Sigmoid colon (tissue), 7 donors: Measurements from ENCODE around the gene OR52E1. TPM values are rescaled to one million over a fixed set of nuclear protein-coding genes. Genes with fewer than 3 reads are reported as not detected.

ENCODE experiments used
- DNase-seq: peaks from one replicate; pipeline ENCODE4 v3.0.0-alpha.2; 2019
- H3K27ac ChIP-seq, 4 donors: fragments of 200-600 bp; sonication (generic); one replicate each; pipeline ENCODE4 v1.5.1; 2016 to 2019; ENCODE audit warnings: mild to moderate bottlenecking in 1 of 4
- H3K27me3 ChIP-seq, 3 donors: fragments of 200-600 bp; sonication (generic); one replicate each; pipeline ENCODE4 v1.5.1; 2019; ENCODE audit warnings: mild to moderate bottlenecking in 1 of 3
- H3K36me3 ChIP-seq, 4 donors: fragments of 200-600 bp; sonication (generic); one replicate each; pipeline ENCODE4 v1.5.1; 2016 to 2019
- H3K4me1 ChIP-seq, 4 donors: fragments of 200-600 bp; sonication (generic); one replicate each; pipeline ENCODE4 v1.5.1; 2017 to 2019
- H3K4me3 ChIP-seq, 4 donors: fragments of 200-600 bp; sonication (generic); one replicate each; pipeline ENCODE4 v1.5.1; 2017 to 2019; ENCODE audit warnings: mild to moderate bottlenecking in 2 of 4, moderate library complexity in 1 of 4
- H3K9me3 ChIP-seq, 4 donors: fragments of 200-600 bp in 3 of 4; sonication (generic) in 3 of 4; one replicate each; pipeline versions ENCODE4 v1.5.1 to v1.6.1; 2013 to 2019
- CTCF ChIP-seq, 4 experiments: fragments of 450-650 bp in 3 of 4; fragments of 200-600 bp in 1 of 4; IDR thresholded peaks; one replicate each; pipeline ENCODE4 v1.5.1; 2016 to 2019; ENCODE audit warnings: antibody characterized with exemption in 4 of 4, mild to moderate bottlenecking in 3 of 4, moderate library complexity in 2 of 4
- EP300 ChIP-seq, 4 donors: sonication (generic); formaldehyde crosslinking; IDR thresholded peaks; one replicate each; pipeline ENCODE4 v1.6.1; 2017; ENCODE audit warnings: antibody characterized with exemption in 4 of 4
- POLR2A ChIP-seq, 2 donors: fragments of 450-650 bp; IDR thresholded peaks; one replicate each; pipeline ENCODE4 v1.6.1; 2016; ENCODE audit warnings: antibody characterized with exemption in 2 of 2, mild to moderate bottlenecking in 2 of 2, moderate library complexity in 2 of 2
- POLR2AphosphoS5 ChIP-seq, 4 donors: sonication (generic); formaldehyde crosslinking; IDR thresholded peaks; one replicate each; pipeline ENCODE4 v1.6.1; 2017; ENCODE audit warnings: antibody characterized with exemption in 4 of 4
- WGBS, 2 donors: extraction: QIAGEN DNeasy Blood & Tissue Kit; methylation state at CpG; one replicate each; pipeline ENCODE4 v1.1.7; 2013; 5-methylcytosine and 5-hydroxymethylcytosine counted together
- intact Hi-C: fragments of 100-400 bp; cut with DNase I; formaldehyde crosslinking; loops from one replicate; pipeline ENCODE4 v1.15.1; 2023
- polyA plus RNA-seq, 3 donors: library from polyadenylated mRNA; stranded (reverse); fragments of 200-250 nt; gene quantifications; one replicate each; pipeline ENCODE4 v1.2.3, GENCODE V29; 2013
- total RNA-seq, 4 donors: library from RNA; depleted of rRNA; stranded (reverse); fragments of >200 nt; gene quantifications; one replicate each; pipeline ENCODE4 v1.1.0, GENCODE V29; 2016
- donor health status: healthy with polysubstance abuse.
- donor health status: Bipolar disorder and iron deficiency.
- donor health status: healthy.

Gene OR52E1
- total and polyA plus RNA-seq, 7 donors, result not detected

DNA sequence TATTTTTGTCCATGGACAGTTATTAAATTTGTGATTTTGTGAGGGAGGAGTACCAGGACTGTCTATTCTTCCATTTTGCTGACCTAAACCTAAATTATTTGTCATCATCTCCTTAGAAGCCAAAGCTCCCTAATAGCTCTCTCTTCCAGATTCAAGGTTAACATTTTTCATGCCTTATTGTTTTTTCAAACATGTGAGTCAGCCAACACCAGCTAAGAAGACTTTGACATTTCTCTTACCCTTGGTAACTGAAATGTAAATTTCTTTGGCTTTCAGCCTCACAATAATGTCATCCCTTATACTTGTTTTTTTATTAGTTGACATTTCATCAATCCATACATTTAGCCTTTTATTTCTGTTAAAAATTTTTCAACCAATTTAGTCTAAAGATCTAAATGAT, 19.2 kb downstream of the OR52E1 start:
- no peaks in the 10 kb centered on the region for H3K27me3 ChIP-seq
- intact Hi-C loops, result no loop called here
- H3K9me3 ChIP-seq, result no peaks in the 10 kb centered on the region
- H3K36me3 ChIP-seq, result no peaks in the 10 kb centered on the region
- H3K4me3 ChIP-seq, result no peak overlapping the region
- DNase-seq, result no peak
- H3K27ac ChIP-seq, result no peak overlapping the region
- no peaks in the 10 kb centered on the region for H3K4me1 ChIP-seq
- TF ChIP-seq EP300 (IDR thresholded peaks at IDR 0.05) (no peak), POLR2A (IDR thresholded peaks at IDR 0.05) (no peak), POLR2AphosphoS5 (IDR thresholded peaks at IDR 0.05) (no peak), CTCF (IDR thresholded peaks at IDR 0.05) (no peak)

- TF ChIP-seq POLR2A (IDR thresholded peaks at IDR 0.05) (no peak), CTCF (IDR thresholded peaks at IDR 0.05) (no peak), POLR2AphosphoS5 (IDR thresholded peaks at IDR 0.05) (no peak), EP300 (IDR thresholded peaks at IDR 0.05) (no peak)
- no peaks in the 10 kb centered on the region for H3K27me3 ChIP-seq
- H3K9me3 ChIP-seq, result no peaks in the 10 kb centered on the region
- DNase-seq, result no peak
- no peak overlapping the region for H3K4me3 ChIP-seq
- WGBS, 2 donors, result 27 to 72% methylated on average over 1 of the region's 1 CpG
- H3K36me3 ChIP-seq, result no peaks in the 10 kb centered on the region
- no peak overlapping the region for H3K27ac ChIP-seq
- intact Hi-C loops, result no loop called here
- no peaks in the 10 kb centered on the region for H3K4me1 ChIP-seq
Observed at GRCh38 chr11:5090668-5091067, 21.3 kb downstream of the OR52E1 start.

- no peak overlapping the region for H3K27ac ChIP-seq
- no peak for DNase-seq
Observed at GRCh38 chr11:5092821-5093585, 23.6 kb downstream of the OR52E1 start.

GRCh38 chr11:5096011-5096410, 26.6 kb downstream of the OR52E1 start:
- no peak for TF ChIP-seq EP300 (IDR thresholded peaks at IDR 0.05)
- TF ChIP-seq POLR2AphosphoS5 (IDR thresholded peaks at IDR 0.05), result no peak
- no peak for TF ChIP-seq CTCF (IDR thresholded peaks at IDR 0.05)
- no peak for TF ChIP-seq POLR2A (IDR thresholded peaks at IDR 0.05)
- no peaks in the 10 kb centered on the region for H3K4me1 ChIP-seq
- no peak for DNase-seq
- H3K9me3 ChIP-seq, result no peaks in the 10 kb centered on the region
- H3K27me3 ChIP-seq, result no peaks in the 10 kb centered on the region
- H3K4me3 ChIP-seq, result no peak overlapping the region
- WGBS, 2 donors, result 82 to 85% methylated on average over 2 of the region's 2 CpGs
- intact Hi-C loops, result no loop called here
- H3K36me3 ChIP-seq, result no peaks in the 10 kb centered on the region
- no peak overlapping the region for H3K27ac ChIP-seq

More at GRCh38 chr11:5092821-5093585, 23.6 kb downstream of the OR52E1 start:
- Histone ChIP-seq H3K27me3 (no peaks in the 10 kb centered on the region), H3K4me3 (no peak overlapping the region), H3K36me3 (no peaks in the 10 kb centered on the region), H3K9me3 (no peaks in the 10 kb centered on the region), H3K4me1 (no peaks in the 10 kb centered on the region)
- intact Hi-C loops, result no loop called here
- WGBS, 2 donors, result 84% methylated on average over 8 of the region's 8 CpGs
- TF ChIP-seq CTCF (IDR thresholded peaks at IDR 0.05), result no peak
- no peak for TF ChIP-seq POLR2A (IDR thresholded peaks at IDR 0.05)
- TF ChIP-seq EP300 (IDR thresholded peaks at IDR 0.05), result no peak
- TF ChIP-seq POLR2AphosphoS5 (IDR thresholded peaks at IDR 0.05), result no peak

DNA sequence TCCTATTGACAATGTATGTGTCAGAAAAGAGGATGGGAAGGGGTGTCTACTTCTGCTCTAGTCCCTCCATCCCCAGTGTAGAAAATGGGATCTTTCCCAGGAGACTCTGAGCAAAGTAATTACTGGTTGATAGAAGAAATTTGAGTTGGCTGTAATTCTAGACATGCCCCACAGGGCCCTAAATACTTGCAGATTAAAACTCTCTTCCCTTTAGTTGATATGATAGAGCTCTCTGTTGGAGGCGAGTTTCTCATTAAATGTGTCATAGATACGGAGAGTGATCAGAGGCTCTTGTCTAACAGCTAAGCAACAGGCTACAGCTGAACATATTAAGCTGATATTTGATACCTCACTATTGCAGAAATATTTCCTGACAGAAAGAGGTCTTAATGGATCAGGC, 32.9 kb downstream of the OR52E1 start:
- 65 to 75% methylated on average over 2 of the region's 2 CpGs for WGBS, 2 donors

More for the DNA sequence above, 32.9 kb downstream of the OR52E1 start:
- TF ChIP-seq EP300 (IDR thresholded peaks at IDR 0.05), result no peak
- TF ChIP-seq POLR2A (IDR thresholded peaks at IDR 0.05), result no peak
- no peak for TF ChIP-seq CTCF (IDR thresholded peaks at IDR 0.05)
- no peak for TF ChIP-seq POLR2AphosphoS5 (IDR thresholded peaks at IDR 0.05)
- intact Hi-C loops, result no loop called here
- Histone ChIP-seq H3K27ac (no peak overlapping the region), H3K4me3 (no peak overlapping the region), H3K9me3 (no peaks in the 10 kb centered on the region), H3K36me3 (no peaks in the 10 kb centered on the region), H3K4me1 (no peaks in the 10 kb centered on the region), H3K27me3 (no peaks in the 10 kb centered on the region)
- no peak for DNase-seq
